T1000 (cell line): Measurements from ENCODE around the gene LIMK2.
"Not testable (repeated sequence)": the region's sequence is repeated elsewhere in the genome, so short reads cannot be mapped to it uniquely, and the experiment has no call there.

Source experiments
- DNase-seq: peaks from one replicate; lab custom pipeline; 2025; ENCODE audit warnings: mixed read lengths; lab: John Stamatoyannopoulos, UW

LIMK2 gene

GRCh38 chr22:31211862-31212730 is at the start of gene LIMK2:
Gene LIMK2, plus strand, starts transcription at chr22:31212298. Its CDS starts 111 bp downstream, at chr22:31212409.
- peak; percentile 76 for DNase-seq

GRCh38 chr22:31170971-31171370 is 41.1 kb upstream of the LIMK2 start:
- DNase-seq, result no peak

DNA sequence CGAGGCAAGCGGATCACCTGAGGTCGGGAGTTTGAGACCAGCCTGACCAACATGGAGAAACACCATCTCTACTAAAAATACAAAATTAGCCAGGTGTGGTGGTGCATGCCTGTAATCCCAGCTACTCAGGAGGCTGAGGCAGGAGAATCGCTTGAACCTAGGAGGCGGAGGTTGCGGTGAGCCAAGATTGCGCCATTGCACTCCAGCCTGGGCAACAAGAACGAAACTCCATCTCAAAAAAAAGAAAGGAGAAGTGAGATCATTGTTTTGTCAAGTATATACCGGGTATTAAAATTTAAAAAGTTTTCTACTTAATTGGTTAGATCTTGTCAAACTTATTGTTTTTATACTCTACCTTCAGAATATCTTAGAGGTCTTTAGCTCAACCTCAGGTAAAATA is 40.4 kb upstream of the LIMK2 start:
- DNase-seq, result not testable (repeated sequence)

DNA sequence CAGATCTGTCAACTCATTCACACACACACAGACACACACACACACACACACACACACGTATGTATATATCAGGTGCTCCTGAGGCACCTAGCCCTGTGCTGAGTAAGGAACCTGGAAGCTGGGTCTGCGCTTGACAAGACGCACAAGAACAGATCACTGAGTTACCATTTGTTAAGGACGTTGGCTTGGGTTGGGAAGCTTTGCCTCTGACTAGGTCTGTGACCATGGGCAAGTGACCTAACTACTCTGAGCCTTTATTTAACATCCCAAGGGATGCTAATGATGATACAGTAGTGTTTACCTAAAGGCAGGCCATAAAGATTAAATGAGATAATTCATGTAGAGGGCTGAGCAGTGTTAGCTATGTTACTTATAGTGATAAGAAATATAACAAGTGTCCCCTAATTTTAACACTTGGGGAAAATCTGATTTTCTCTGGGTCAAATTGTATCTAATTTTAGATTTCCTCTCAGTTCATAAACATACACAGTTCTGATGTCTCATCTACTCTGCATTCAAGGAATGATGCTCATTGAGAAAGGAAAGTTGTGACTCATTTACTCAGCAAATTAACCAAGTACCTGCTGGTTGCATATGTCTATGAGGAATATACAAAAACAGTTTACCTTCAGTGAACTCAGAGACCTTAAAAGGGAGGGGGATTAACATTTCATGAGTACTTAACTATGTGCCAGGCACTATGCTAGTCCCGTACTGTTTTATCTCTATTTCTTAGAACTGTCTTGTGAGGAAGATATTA is 38.5 kb upstream of the LIMK2 start:
- no peak for DNase-seq

GRCh38 chr22:31176923-31177322 is 35.2 kb upstream of the LIMK2 start:
- DNase-seq, result no peak

DNA sequence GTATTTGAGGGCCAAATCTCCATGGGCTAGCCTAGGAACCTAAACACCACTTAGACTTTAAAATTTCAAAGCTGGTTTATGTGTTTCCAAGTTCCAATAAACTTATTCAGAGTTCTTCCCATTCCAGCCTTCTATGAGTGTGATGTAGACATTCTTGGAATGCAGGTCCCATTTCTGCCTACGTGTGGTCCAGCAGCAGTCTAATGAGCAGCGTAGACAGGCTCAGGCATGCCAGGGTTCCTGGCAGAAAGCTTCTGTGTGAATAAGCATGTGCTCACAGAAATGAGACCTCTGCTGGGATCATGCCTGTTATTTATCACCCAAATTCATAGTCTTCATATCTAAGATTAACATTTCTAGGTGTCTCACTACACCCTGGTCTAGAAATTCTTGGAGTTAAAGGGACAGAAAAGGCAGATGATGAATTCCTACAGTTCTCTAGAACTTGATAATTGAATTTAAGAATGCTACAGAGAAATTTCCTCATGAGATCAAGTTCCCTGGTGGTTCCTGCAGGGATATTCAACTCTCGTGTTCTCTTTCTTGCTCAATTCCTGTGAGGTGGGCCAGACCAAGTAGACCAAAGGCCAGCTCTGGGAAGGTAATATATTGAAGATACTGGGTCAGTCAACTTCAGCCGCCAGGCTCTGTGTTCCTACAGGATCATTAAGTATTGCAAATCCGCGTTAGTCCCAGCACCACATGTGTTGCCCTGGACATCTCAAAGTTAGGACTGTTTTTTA is 34.5 kb upstream of the LIMK2 start:
- no peak for DNase-seq

DNA sequence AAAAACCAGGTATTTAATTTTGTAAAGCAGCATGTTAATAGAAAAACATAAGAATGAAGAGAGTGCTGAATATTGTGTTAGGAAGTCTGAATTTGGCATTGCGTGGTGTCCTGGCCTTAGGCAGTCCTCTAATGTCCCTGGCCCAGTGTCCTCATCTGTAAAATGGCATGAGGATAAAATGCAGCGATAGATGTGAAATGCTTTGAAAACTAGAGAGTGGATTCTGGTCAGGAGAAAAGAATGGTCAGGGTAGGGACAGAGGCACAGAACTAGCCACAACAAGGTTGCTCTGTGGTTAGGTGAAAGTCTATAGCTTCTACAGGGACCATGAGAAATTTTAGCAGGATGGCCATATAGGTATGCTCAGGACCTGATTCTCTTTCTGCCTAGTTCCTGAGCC is 33.2 kb upstream of the LIMK2 start:
- no peak for DNase-seq

DNA sequence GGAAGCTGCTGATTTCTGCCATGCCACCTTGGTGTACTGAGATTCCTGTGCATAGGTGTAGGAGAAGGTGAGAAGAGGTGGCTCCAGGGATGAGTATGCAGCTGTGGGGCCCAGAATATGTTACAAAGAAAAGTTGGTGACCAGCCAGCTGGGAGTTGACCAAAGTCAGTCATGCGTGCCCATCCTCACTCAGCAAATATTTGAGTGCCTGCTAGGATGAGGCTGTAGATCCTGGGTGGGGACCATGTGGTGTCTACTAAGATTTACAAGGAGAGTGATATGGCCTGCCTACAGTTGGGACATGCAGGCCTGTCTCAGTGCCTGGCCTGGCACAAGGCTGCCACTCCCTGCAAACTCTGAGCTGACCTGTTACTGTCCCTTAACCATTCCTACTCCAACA is 32.8 kb upstream of the LIMK2 start:
- no peak for DNase-seq

- DNase-seq, result no peak
Observed at GRCh38 chr22:31184015-31184414, 28.1 kb upstream of the LIMK2 start.

- no peak for DNase-seq
Observed at GRCh38 chr22:31185056-31185455, 27.0 kb upstream of the LIMK2 start.

- no peak for DNase-seq
Observed at GRCh38 chr22:31187627-31188026, 24.5 kb upstream of the LIMK2 start.

- DNase-seq, result no peak
Observed at GRCh38 chr22:31192513-31192912, 19.6 kb upstream of the LIMK2 start.

DNA sequence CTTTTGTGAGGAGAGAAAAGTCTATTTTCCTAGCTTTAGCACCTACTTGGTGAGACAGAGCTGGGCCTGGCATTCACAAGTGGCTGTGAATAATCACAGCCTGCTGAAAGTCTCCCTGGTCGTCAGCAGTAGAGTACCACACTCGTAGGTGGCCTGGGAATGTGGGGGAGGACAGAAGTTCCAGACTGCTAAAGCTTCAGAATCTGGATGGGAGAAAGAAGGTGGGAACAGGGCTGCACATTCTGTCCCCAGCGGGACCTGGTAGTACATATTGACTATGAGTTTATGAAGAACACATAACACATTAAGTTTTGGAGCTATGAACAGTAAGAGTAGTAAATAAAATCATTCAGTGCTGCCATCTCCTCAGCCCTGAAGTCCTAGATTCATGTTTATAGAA is 19.0 kb upstream of the LIMK2 start:
- no peak for DNase-seq

- DNase-seq, result not testable (repeated sequence)
Observed at GRCh38 chr22:31194681-31195080, 17.4 kb upstream of the LIMK2 start.

DNA sequence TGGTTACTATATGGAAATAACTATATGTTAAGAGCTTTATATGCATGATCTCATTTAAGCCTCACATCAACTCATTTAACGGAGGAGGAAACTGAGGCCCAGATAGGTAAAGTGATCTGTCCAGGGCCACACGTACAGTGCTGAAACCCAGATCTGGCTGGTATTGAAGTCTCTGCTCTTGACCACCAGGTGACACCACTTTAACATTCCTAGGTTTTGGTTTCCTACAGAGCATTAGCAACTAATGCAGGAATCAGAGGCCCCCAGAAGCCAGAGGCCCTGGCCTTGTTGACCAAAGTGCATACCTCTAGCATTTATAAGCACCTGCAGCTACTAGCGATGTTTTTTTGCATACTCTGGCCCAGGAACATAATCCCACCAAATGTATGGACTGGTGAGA is 12.9 kb upstream of the LIMK2 start:
- no peak for DNase-seq

- DNase-seq, result not testable (repeated sequence)
Observed at GRCh38 chr22:31204352-31204984, 7.6 kb upstream of the LIMK2 start.

DNA sequence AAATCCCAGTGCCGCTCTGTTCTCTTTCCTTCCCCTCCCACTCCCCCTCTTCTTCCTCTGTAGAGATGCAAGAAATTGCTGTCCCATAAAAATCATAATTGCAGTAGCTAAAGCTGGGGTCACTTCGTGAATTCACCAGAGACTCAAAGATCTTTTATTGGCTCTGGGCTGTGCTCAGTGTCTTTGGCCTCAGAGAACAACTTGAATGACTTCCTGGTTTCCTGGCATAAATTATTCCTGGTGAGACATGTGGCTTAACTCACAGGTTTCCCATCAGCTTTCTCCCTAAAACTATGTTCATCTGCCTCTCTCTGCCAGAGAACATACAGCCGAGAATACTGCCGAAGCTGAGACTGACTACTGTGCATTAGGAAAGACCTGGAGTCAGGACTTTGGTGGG is 7.0 kb upstream of the LIMK2 start:
- DNase-seq, result not testable (repeated sequence)

GRCh38 chr22:31206460-31206859 is 5.6 kb upstream of the LIMK2 start:
- not testable (repeated sequence) for DNase-seq

DNA sequence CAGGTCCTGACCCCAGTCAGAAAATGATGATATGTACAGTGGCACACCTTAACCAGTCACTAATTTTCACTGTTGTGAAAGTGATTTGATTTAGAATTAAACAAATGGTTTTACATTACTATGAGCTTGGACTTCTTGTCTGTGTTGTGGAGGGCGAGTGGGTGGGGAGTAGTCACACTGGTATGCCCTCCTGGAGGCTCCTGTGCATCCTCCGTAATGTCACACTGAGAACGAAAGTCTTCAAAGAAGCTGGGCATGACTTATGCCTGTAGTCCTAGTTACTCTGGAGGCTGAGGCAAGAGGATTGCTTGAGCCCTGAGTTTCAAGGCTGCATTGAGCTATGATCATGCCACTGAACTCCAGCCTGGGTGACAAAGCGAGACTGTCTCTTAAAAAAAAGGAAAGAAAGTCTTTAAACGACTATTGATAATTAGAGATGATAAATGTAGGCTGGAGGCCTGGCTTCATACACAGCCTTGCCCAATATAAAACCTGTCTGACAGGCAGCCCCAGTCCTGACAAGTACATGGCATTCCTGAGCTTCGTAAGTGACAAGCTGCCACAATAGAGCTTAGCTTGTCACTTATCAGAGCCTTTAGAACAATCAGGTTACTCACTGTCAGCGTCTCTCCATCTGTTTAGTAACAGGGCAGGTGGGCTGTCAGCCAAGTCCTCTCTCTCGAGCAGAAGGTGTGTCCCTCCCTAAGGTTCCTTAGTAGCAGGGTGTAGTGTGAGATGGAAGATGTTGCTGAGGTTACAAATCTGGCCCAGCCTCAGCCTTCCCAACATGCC is 5.0 kb upstream of the LIMK2 start:
- DNase-seq, result no peak

- DNase-seq, result no peak
Observed at GRCh38 chr22:31210556-31211421, 1.3 kb upstream of the LIMK2 start.
